Measurements from ENCODE around the gene SLC44A3.
"Not testable (repeated sequence)": the region's sequence is repeated elsewhere in the genome, so short reads cannot be mapped to it uniquely, and the experiment has no call there.

The SLC44A3 gene

DNA sequence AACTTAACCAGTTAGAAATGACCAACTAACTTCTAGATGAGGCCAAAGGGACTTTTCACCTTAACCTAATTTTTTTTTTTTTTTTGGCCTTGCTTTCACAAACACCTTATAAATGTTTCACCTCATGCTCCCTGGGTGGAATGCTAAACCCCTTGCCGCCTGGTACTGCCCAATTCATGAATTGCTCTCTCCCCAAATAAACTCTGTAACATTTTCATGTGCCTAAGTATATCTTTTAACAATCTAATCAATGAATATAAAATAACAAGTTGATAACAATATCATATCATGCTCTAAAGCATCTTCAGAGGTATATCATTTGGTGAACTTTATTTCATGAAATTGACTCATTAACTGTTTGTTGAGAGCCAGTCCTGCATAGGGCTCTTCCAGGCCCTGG is 117.7 kb downstream of the SLC44A3 start:
- Mint-ChIP-seq H3K4me3 (no peak overlapping the region), H3K27ac (no peak overlapping the region), H3K27me3 (peaks cover 7% of the 10 kb centered on the region), H3K9me3 (no peaks in the 10 kb centered on the region), H3K4me1 (ENCODE audit: low read depth) (no peaks in the 10 kb centered on the region), H3K36me3 (ENCODE audit: low read depth) (no peaks in the 10 kb centered on the region)
- intact Hi-C loops (cut with micrococcal nuclease), result no loop called here

DNA sequence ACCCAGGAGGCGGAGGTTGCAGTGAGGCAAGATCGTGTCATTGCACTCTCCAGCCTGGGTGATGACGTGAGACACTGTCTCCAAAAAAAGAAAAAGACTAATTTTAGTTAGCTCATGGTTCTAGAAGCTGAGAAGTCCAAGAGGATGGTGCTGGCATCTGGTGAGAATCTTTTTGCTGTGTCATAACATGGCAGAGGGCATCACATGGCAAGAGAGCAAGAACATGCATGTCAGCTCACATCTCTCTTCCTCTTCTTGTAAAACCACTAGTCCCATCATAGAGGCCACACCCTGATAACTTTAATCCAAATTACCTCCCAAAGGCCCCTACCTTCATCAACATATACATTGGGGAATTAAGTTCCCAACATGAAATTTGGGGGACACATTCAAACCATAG is 120.6 kb downstream of the SLC44A3 start:
- no peak overlapping the region for H3K27ac Mint-ChIP-seq
- no peaks in the 10 kb centered on the region for H3K4me1 Mint-ChIP-seq (ENCODE audit: low read depth)
- peaks cover 4% of the 10 kb centered on the region for H3K27me3 Mint-ChIP-seq
- no peak overlapping the region for H3K4me3 Mint-ChIP-seq
- H3K36me3 Mint-ChIP-seq (ENCODE audit: low read depth), result no peaks in the 10 kb centered on the region
- H3K9me3 Mint-ChIP-seq, result no peaks in the 10 kb centered on the region
- intact Hi-C loops (cut with micrococcal nuclease), result no loop called here

DNA sequence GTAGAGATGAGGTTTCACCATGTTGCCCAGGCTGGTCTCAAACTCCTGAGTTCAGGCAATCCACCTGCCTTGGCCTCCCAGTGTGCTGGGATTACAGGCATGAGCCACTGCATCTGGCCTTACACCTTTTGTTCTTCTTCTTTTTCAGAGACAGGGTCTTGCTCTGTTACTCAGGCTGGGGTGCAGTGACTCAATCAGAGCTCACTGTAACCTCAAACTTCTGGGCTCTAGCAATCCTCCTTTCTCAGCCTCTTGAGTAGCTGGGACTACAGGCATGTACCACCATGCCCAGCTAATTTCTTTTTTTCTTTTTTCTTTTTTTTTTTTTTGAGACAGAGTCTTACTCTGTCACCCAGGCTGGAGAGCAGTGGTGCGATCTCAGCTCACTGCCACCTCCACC is 121.3 kb downstream of the SLC44A3 start:
- H3K4me1 Mint-ChIP-seq (ENCODE audit: low read depth); H3K4me3 Mint-ChIP-seq; H3K27ac Mint-ChIP-seq; H3K27me3 Mint-ChIP-seq; H3K36me3 Mint-ChIP-seq (ENCODE audit: low read depth); intact Hi-C loops (cut with micrococcal nuclease); H3K9me3 Mint-ChIP-seq: not testable (repeated sequence)

DNA sequence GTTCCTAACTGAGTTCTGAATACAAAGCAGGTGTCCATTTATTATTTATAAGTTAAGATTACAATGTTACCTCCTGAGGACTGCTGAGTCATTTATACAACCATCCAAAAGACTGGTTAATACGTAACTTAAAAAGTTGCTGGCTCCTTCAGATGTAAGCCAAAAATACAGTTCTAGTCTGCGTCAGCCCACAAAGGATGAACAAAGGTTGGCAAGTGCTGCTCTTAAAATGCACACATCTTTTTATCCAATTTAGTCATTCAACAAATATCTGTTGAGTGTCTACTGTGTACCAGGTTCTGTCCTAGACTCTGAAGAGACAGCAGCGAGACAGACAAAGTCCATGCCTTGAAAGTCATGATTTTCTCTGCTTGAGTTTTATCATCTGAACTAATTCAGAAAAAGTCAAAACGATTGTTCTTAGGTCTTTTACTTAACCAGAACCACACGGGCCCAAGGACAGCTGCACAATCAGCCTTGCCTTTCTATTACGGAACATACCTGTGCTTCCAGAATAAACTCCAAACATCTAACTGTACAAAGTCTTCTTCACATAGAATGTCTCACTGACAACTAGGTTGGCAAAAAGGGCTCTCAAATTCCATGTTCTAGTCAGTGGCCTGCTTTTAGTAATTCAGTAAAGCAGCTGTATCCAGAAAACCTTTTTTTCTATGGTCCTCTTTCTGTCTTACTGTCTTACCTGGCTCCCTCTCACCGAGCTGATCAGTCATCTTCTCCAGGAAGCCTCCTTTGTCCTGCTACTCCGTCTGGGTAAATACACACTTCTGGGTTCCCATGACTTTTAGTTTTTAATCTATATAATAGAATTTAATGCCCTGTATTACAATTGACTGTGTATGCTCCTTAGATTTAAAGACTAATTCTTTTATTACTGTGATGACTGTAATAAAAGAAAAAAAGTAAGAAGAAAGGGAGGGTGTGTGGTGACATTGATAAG is 122.3 kb downstream of the SLC44A3 start:
- intact Hi-C loops (cut with micrococcal nuclease), result no loop called here
- Mint-ChIP-seq H3K36me3 (ENCODE audit: low read depth) (no peaks in the 10 kb centered on the region), H3K4me3 (no peak overlapping the region), H3K9me3 (no peaks in the 10 kb centered on the region), H3K27me3 (peaks cover 2% of the 10 kb centered on the region), H3K4me1 (ENCODE audit: low read depth) (no peaks in the 10 kb centered on the region), H3K27ac (no peak overlapping the region)

Measured in dendritic cell treated with granulocyte-macrophage colony-stimulating factor and Interleukin-4, amounts not matched to agents 40 ng/mL and 50 ng/mL, for 4 days (primary cell).